Tibial nerve (tissue), 4 donors: ENCODE measurements around the gene MAP1LC3B2. TPM values are rescaled to one million over a fixed set of nuclear protein-coding genes. Genes with fewer than 3 reads are reported as not detected.

ENCODE experiments used
- DNase-seq, 2 donors: peaks; one replicate each; pipeline ENCODE4 v3.0.0-alpha.2; 2019; ENCODE audit warnings: low spot score in 2 of 2
- H3K27ac ChIP-seq, 4 donors: fragments of 200-600 bp; sonication (generic) in 3 of 4; one replicate each; pipeline ENCODE4 v1.5.1; 2017 to 2019; ENCODE audit warnings: mild to moderate bottlenecking in 1 of 4
- H3K27me3 ChIP-seq, 2 donors: fragments of 200-600 bp; sonication (generic) in 1 of 2; one replicate each; pipeline versions ENCODE4 v1.5.1 to v1.6.0; 2017 to 2019
- H3K36me3 ChIP-seq, 3 donors: fragments of 200-600 bp; sonication (generic); one replicate each; pipeline ENCODE4 v1.5.1; 2018 to 2019
- H3K4me1 ChIP-seq, 4 donors: fragments of 200-600 bp; sonication (generic) in 3 of 4; one replicate each; pipeline ENCODE4 v1.5.1; 2017 to 2019
- H3K4me3 ChIP-seq, 4 donors: fragments of 200-600 bp; sonication (generic) in 3 of 4; one replicate each; pipeline ENCODE4 v1.5.1; 2017 to 2019; ENCODE audit warnings: mild to moderate bottlenecking in 1 of 4, moderate library complexity in 1 of 4
- H3K9me3 ChIP-seq, 4 donors: fragments of 200-600 bp; sonication (generic) in 3 of 4; one replicate each; pipeline ENCODE4 v1.5.1; 2017 to 2019
- EP300 ChIP-seq, 2 donors: sonication (generic); formaldehyde crosslinking; IDR thresholded peaks; one replicate each; pipeline ENCODE4 v1.6.1; 2017; ENCODE audit warnings: antibody characterized with exemption in 2 of 2, mild to moderate bottlenecking in 1 of 2
- POLR2A ChIP-seq, 2 donors: fragments of 450-650 bp; IDR thresholded peaks; one replicate each; pipeline ENCODE4 v1.6.1; 2017; ENCODE audit warnings: antibody characterized with exemption in 2 of 2, mild to moderate bottlenecking in 2 of 2, moderate library complexity in 2 of 2
- WGBS, 2 donors: methylation state at CpG; one replicate each; pipeline ENCODE4 v1.1.5; 2018; 5-methylcytosine and 5-hydroxymethylcytosine counted together
- total RNA-seq, 4 donors: library from RNA; depleted of rRNA; stranded (reverse); fragments of >200 nt; gene quantifications; one replicate each; pipeline ENCODE4 v1.1.0, GENCODE V29; 2016
- TF ChIP-seq, protein P1 (sequence below), 5 experiments: fragments of 200-600 bp in 3 of 5; fragments of 450-650 bp in 2 of 5; sonication (generic) in 3 of 5; IDR thresholded peaks; one replicate each; pipeline ENCODE4 v1.5.1; 2016 to 2019; ENCODE audit warnings: antibody characterized with exemption in 5 of 5, mild to moderate bottlenecking in 3 of 5, moderate library complexity in 2 of 5

The MAP1LC3B2 gene
- total RNA-seq, 4 donors from 2014 or later, result 0.98 to 1.7 TPM; not detected in 2

DNA sequence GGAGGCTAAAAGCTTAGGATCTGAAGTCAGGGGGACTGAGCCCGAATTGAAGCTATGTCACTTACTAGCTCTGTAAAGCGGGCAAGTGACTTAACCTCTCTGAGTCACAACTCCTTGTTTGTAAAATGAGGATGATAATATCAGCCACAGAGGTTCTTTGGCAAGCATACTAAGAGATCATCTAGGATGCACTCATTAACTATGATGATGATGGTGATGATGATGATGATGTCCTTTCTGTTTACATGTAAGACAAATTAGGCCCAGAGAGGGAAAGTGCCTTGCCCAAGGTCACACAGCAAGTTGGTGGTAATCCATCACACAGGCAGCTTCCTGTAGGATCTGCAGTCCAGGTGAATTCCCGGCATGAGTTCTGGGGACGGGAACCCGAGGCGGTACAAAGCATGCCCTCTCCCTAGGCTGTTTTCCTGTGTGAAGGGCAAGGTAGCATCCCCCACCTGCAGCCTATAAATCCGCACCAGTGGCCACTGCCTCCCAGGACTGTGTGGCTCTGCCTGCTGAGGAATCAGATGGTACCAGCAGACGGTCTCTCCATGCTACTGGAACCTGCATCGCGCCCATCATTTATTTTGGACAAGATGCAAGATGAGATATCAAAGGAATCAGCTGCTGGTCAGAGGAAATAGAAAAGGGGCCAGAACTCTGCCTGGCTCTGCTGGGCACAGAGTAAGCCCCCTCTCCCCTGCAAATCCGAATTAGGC, 55.2 kb downstream of the MAP1LC3B2 start:
- no peaks in the 10 kb centered on the region for H3K27me3 ChIP-seq
- TF ChIP-seq EP300 (IDR thresholded peaks at IDR 0.05) (no peak), POLR2A (IDR thresholded peaks at IDR 0.05) (no peak)
- TF ChIP-seq, protein P1, sequence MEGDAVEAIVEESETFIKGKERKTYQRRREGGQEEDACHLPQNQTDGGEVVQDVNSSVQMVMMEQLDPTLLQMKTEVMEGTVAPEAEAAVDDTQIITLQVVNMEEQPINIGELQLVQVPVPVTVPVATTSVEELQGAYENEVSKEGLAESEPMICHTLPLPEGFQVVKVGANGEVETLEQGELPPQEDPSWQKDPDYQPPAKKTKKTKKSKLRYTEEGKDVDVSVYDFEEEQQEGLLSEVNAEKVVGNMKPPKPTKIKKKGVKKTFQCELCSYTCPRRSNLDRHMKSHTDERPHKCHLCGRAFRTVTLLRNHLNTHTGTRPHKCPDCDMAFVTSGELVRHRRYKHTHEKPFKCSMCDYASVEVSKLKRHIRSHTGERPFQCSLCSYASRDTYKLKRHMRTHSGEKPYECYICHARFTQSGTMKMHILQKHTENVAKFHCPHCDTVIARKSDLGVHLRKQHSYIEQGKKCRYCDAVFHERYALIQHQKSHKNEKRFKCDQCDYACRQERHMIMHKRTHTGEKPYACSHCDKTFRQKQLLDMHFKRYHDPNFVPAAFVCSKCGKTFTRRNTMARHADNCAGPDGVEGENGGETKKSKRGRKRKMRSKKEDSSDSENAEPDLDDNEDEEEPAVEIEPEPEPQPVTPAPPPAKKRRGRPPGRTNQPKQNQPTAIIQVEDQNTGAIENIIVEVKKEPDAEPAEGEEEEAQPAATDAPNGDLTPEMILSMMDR (IDR thresholded peaks at IDR 0.05), result no peak

DNA sequence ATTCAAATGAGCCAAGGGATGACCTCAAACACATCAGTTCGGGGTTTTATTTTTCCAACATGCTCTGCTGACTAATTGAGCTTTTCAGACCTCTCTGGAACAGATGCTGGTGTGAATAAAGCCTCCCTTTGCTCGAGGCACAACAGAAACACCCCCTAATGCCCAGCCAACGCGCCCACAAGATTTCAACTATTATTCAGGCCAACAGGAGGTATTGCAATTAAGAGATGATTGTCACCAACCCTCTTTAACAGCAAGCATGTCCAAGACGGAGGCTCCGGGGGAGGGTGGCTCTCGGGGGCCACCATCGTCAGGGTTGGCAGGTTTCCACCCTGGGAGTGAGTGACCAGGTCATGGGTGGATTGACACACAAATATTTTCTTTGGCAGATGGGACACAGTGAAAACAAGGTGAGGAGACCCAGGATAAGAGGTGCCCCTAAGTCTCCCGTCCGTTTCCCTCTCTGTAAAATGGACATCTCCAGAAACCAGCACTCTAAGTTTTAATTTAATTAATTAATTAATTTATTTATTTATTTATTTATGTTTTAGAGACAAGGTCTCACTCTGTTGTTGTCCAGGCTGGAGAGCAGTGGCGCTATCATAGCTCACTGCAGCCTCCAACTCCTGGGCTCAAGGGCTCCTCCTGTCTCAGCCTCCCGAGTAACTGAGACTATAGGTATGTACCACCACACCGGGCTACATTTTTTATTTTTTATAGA, 56.1 kb downstream of the MAP1LC3B2 start:
- DNase-seq, result no peak

More for the DNA sequence above, 55.2 kb downstream of the MAP1LC3B2 start:
- 85 to 89% methylated on average over 11 of the region's 11 CpGs for WGBS, 2 donors
- peaks cover 0 to 8% (median 0%) of the 10 kb centered on the region in 4 donors for H3K9me3 ChIP-seq
- H3K4me1 ChIP-seq, result peaks cover 0 to 18% (median 2%) of the 10 kb centered on the region in 4 donors
- H3K36me3 ChIP-seq, result no peaks in the 10 kb centered on the region
- DNase-seq, result no peak
- H3K4me3 ChIP-seq, result no peak overlapping the region
- H3K27ac ChIP-seq, result no peak overlapping the region

DNA sequence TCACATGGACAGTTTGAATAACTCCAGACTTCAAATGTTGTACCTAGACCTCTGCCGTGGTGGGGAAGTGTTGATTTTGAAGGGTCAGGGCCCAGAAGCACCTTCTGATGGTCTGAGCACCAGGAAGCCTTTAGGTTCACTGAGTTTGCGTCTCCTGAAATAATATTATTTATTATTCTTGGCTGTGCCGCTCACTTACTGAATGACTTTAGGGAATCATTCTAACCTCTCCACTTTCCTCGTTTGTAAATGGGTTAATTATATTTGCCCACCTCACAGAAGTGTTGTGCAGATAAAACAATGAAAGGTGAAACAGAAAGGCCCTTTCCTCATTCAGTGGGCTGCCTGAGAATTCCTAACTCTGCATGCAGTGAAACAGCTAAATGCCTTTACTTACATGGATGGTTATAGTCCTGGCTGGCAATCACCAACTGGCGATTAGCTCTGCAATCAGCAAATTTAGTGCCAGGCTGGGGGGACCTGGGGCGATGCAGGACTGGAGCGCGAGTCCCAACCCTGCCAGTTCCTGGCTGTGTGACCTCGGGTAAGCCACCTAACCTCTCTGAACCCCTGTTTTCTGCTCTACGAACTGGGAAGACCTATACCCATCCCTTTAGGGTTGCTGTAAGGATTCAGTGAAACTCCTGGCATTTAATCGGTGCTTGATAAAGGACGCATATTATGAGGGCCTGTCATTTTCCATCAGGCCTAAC, 57.5 kb downstream of the MAP1LC3B2 start:
- H3K36me3 ChIP-seq, result no peaks in the 10 kb centered on the region
- WGBS, 2 donors, result 65 to 69% methylated on average over 12 of the region's 12 CpGs
- no peak overlapping the region for H3K27ac ChIP-seq
- TF ChIP-seq POLR2A (IDR thresholded peaks at IDR 0.05) (no peak), EP300 (IDR thresholded peaks at IDR 0.05) (no peak)
- TF ChIP-seq, protein P1 (IDR thresholded peaks at IDR 0.05), result no peak
- H3K4me1 ChIP-seq, result peaks cover 0 to 15% (median 0%) of the 10 kb centered on the region in 4 donors
- peaks cover 0 to 8% (median 0%) of the 10 kb centered on the region in 4 donors for H3K9me3 ChIP-seq
- H3K27me3 ChIP-seq, result no peaks in the 10 kb centered on the region
- no peak for DNase-seq
- H3K4me3 ChIP-seq, result no peak overlapping the region

More for the DNA sequence above, 56.1 kb downstream of the MAP1LC3B2 start:
- peaks cover 0 to 8% (median 0%) of the 10 kb centered on the region in 4 donors for H3K9me3 ChIP-seq
- H3K4me1 ChIP-seq, result peaks cover 0 to 12% (median 0%) of the 10 kb centered on the region in 4 donors
- H3K4me3 ChIP-seq, result no peak overlapping the region
- H3K27ac ChIP-seq, result no peak overlapping the region
- H3K27me3 ChIP-seq, result no peaks in the 10 kb centered on the region
- no peak for TF ChIP-seq EP300 (IDR thresholded peaks at IDR 0.05)
- TF ChIP-seq, protein P1 (IDR thresholded peaks at IDR 0.05), result no peak
- no peak for TF ChIP-seq POLR2A (IDR thresholded peaks at IDR 0.05)
- H3K36me3 ChIP-seq, result no peaks in the 10 kb centered on the region
- 49 to 52% methylated on average over 13 of the region's 13 CpGs for WGBS, 2 donors

DNA sequence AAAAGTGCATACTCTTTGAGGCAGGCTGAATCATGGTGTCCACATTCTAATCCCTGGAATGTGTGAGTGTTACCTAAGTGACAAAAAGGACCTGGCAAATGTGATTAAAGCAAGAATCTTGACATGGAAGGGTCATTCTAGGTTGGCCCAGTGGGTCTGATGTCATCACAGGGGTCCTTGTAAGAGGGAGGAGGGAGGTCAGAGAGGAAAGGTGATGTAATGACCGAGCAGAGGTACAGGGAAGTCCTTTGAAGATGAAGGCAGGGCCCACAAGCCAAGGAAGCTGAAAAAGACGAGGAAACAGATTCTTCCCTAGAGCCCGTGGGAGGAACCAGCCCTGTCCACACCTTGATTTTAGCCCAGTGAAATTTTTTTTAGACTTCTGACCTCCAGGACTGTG, 60.1 kb downstream of the MAP1LC3B2 start:
- DNase-seq, result no peak
- H3K4me1 ChIP-seq, result peaks cover 0 to 15% (median 0%) of the 10 kb centered on the region in 4 donors
- H3K4me3 ChIP-seq, result no peak overlapping the region
- peaks cover 0 to 22% (median 0%) of the 10 kb centered on the region in 4 donors for H3K9me3 ChIP-seq
- H3K27ac ChIP-seq, result no peak overlapping the region
- 66 to 75% methylated on average over 3 of the region's 3 CpGs for WGBS, 2 donors
- H3K36me3 ChIP-seq, result no peaks in the 10 kb centered on the region
- H3K27me3 ChIP-seq, result no peaks in the 10 kb centered on the region
- TF ChIP-seq EP300 (IDR thresholded peaks at IDR 0.05), result no peak
- TF ChIP-seq, protein P1 (IDR thresholded peaks at IDR 0.05), result no peak
- no peak for TF ChIP-seq POLR2A (IDR thresholded peaks at IDR 0.05)
